HG02798 (cell line): ENCODE measurements around the gene KDM2B.

Experiments
- ATAC-seq: cut with Tn5 transposase; IDR thresholded peaks from one replicate; pipeline ENCODE4 v1.9.1; 2021; ENCODE audit warnings: mild to moderate bottlenecking; ENCODE audit not compliant: unreplicated experiment, poor library complexity

The KDM2B gene

DNA sequence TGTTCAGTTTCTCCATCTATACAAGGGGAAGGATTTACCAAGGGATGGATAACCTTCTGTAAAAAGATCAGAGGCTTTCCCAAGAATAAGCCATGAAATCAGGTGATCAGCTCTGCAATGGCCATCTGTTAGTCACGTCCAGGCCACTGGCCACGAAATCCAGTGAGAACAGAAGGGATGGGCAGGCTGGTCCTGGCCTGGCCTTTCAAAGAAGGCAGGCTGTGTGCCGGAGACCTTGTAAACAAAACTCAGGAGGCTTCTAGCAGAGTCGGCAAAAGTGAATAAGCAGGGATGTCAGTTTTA lies 112.4 kb downstream of the KDM2B start:
- no peak for ATAC-seq

DNA sequence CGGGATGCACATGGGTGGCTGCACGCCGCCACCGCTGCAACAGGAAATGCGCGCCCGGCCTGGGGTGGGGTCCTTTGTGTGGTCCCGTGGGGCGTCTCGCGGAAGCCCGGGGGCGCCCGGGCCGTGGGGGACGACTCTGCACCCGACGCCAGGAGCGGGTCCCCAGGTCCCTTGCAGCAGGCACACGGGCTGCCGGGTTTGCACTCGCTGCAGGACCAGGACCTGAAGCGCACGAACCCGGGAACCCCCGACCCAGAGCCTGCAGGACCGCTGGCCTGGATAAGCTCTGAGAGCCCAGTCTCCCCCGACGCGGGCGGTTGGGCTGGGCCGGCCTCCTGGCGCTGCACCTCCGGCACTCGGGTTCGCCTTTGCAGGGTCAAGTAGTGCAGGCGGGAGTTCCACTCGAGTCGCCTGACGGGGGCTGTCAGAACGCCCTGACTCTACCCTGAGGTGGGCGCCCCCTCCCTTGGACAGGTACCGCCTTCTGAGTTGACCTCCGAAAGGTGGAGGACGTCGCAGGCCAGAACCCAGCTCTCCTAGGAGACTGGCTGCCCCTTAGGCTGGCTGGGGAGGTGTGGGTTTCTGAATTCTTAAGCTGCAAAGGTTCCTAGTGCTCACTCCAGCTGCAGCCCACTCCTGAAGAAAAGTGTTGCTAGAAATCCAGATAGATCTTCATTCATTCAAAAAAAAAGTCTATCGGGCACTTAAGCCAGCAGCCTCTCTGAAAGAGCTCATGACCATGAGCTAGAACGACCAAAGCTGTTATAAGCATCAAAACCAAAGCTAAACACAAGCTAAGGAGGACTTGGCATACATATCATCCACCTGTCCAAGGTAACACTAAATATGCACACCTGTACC lies 113.0 kb downstream of the KDM2B start:
- ATAC-seq, result no peak

DNA sequence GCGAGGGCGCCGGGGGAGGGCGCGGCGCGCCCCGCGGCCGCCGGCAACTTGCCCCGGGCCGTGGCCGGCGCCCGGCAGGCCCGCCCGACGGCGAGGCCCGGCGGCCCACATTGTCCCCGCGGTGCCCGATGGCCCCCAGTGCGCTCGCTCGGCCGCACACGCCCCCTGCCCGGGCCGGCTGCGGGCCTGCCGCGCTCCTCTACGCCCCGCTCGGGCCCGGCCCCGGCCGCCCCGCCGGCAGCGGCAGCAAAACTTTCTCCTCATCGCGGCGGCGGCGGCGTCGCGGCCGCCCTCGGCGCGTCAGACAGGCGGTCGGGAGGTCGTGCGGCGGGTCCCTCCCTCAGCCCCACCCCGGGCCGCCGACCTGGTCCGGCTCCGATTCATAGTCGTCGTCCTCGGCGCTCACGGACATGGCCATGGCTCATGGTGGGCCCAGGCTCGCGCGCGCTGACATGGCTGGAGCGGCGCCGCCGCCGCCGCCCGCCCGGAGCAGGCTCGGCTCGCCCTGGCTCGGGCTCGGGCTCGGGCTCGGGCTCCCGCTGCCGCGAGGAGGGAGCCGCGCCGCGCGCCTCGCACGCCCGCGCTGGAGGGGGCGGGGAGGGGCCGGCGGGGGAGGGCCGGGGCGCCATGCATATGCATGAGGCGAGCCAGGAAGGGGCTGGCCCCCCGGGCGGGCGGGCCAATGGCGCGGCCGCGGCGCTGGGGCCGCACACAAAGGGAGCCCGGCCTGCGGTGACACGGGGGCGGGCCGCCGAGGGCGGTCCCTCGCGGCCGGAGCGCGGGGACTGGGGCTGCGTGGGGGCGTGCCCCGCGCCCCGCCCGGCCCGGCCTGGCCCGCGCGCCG lies 113.8 kb downstream of the KDM2B start:
- ATAC-seq, result peak; percentile 90

DNA sequence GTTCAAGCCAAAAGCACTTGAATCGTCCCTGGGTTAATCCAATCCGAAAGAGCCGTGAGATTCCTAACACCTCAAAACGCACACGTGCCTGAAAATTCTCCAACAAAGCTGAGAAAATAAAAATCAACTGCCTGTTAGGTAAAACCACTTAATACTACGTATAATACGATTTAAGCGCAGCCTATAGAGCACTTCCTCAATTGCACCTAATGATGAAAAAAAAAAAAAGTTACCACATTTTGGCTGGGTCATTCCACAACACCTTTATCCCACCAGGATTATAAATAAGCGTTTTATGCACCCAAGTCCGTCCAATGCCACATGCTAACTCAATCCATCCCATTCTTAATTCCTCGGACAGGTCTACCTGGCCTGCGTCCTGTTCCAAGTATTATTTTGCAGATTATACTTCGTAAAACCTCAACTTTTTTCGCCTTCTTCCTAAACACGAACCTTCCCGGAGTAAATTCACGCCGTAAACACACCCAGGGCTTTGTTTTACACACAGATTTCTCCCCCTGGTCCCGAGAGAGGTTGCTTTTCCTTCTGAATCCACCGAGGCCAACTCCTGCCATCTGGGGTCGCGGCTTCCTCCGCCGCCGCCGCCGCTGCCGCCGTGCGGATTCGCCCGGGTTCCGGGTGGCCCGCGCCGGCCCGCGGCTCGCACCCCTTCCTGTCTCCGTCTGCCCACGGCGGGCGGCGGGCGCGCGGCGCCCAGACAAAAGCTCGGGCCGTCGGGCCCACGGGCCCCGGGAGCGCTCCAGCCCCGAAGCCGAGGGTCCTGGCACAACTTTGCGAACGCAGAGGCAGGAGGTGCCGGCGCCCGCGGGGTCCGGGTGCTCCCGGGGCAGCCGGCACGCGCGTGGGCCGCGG lies 114.7 kb downstream of the KDM2B start:
- ATAC-seq, result peak; percentile 11

DNA sequence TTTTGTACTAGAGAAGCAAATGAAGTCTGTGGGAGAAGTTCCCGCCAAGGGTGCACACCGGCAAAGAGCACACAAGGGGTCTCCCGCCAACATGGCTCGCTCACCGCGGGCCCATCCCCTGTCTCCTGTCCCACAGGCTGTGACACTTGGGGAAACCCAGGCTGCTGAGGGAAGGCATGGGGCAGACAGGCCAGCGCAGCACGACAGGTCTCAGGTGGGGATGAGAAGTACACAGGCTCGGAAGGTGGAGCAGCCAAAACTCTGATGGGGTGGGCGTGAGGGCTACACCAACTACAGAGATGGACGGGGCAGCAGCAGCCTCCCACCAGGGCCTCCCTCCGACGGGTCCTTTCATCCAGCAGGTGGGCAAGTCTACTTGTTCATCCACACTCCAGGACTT lies 116.5 kb downstream of the KDM2B start:
- no peak for ATAC-seq

DNA sequence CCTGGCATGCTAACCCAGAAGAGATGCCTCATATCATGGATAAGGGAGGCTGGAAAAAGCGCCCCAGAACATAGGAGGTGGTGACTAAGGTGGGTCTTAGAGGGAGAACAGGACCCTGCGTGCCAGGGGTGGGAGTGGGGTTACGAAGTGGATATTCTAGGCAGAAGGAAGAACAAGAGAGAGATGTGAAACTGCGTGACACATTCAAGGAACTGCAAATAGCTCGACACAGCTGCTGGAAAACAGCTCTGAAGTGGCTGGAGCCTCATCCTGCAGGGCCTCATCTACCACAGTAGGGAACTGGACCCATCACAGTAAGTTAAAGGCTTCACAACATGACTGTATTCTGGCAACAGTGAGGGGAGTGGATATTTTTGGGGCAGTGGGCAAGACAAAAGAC lies 119.8 kb downstream of the KDM2B start:
- ATAC-seq, result no peak

DNA sequence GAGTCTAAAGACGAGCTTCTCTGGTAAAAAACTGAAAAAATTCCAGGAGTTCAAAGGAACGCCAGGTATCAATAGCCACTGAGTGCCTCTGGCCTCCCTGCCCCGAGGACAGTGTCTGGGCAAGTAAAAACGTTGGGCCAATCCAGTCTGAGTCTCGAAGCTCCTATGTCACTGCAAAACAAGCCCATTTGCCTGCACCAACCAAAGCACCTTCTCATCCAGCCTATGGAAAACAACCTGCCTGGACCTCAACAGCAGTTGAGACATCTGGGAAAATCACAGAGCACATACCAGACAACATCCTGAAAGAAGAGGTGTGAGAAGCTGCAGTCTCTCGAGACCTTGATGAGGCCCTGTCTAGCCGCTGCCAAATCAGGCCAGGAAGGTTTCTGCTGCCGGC lies 124.3 kb downstream of the KDM2B start:
- no peak for ATAC-seq

DNA sequence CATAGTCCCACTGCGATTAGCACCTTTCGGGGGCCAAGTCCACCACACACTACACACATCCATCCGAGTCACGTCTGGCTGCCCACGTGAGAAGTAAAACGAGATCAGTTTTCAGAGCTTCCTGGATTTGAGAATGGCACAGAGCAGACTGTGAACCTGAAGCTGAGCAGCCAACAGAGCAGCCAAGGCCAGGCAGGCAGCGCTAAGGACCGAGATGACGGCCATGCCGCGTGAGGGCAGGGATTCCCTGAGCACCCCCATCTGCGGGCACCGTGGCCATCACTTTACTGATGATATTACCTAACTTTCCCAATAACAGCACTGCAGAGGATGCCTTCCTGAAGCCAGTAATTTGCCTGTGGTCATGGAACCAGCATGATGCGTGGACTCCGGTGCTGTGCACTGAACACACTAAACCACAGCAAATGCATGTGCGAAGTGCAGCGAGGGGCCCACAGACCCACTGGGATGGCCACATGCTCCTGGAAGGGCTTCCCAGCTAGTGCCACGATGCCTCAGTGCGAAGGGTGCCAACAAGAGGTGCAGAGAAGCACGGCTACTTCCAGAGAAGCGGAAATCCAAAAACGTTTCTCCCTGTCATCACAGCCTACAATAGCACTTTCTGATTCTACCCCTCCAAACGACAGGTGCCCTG lies 124.9 kb downstream of the KDM2B start:
- ATAC-seq, result no peak

DNA sequence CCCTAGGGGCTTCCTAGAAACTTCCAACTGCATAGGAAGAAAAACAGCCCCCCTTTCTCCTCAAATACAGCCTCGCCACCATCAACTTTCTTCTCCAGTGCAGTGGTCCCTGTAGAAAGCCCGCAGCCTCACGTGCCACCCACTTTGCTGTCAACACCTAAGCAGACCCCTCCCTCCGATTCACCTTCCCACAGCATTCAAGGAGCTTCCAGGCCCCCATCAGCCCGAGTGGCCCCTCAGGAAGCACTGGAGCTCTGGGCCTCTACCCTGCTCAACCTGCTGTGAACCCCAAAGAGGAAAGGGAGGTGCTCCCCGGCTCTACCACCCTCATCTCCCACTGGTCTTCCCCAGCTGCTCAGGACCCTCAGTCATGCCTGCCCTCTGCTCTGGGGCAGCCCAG lies 125.9 kb downstream of the KDM2B start:
- no peak for ATAC-seq

DNA sequence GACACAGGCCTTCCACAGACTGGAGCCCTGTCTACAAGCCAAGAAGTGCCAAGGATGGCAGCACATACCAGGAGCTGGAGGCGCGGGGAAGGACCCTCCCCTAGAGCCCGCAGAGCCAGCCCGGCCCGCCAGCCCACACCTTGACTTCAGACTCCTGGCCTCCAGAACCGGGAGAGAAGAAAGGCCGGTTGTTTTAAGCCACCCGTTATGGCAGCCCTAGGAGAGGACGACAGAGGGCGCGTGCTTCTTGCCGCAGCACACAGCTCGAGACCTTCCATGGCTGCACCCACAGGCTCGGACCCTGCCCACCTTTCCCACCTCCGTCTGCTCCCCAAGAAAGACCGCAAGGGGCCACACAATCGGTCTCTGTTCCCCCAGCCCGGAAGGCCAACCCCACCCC lies 127.2 kb downstream of the KDM2B start:
- ATAC-seq, result no peak

DNA sequence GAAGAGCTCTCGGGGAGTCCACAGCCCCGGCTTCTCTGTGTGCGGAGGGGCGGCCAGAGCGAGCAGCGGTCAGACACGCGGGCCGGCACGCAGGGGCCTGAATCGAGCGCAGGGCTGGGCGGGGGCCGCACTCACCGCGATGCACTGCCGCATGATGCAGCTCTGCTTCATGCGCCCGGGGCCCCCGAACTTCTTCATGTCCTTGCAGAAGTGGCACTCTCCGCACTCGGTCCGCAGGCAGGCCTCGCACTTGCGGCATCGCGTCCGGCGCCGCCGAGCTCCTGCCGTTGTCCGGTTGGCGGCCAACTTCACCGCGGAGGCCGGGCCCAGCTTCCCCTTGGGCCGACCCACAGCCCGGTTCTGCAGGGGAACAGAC lies 127.8 kb downstream of the KDM2B start:
- ATAC-seq, result no peak

DNA sequence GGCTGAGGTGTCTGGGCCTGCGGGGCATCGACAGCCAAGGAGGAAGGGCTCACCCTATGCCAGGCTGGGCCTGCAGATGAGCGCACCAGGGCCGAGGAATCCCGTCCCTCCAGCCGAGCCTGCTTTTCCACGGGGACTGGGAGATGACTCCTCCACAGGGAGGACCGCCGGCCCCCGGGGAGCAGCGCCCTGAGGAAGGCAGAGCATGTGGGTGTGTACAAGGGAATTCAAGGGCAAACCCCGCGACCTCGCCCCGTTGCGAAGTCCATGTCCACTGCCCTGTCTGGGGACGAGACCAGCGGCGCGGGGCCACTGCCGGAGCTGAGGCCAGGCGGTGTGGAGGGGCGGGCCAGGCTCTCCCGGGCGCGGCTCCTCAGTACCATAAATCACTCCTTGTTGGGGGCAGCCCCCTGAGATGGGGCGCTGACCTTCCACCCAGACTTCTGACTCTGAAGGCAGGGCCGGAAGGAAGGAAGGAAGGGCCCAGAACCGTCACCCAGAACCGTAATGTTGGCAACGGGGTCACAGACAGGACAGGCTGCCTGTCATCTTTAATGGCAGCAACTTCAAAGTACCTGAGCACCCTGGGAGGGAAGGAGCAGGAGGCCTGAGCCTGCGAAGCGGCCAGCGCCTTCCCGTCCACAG lies 128.4 kb downstream of the KDM2B start:
- ATAC-seq, result no peak

DNA sequence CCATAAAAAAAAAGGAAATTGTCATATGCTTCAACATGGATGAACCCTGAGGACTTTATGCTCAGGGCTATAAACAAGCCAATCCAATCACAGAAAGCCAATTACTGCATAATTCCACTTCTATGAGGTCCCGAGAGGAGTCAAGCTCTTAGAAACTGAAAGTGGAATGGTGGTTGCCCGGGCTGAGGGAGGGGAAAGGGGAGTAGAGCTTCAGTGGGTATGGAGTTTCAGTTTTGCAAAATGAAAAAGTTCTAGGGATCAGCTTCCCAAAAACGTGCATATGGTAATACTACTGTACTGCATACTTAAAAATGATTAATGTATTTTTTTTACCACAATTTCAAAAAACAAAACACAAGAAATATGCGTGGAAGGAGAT lies 128.9 kb downstream of the KDM2B start:
- ATAC-seq, result no peak

DNA sequence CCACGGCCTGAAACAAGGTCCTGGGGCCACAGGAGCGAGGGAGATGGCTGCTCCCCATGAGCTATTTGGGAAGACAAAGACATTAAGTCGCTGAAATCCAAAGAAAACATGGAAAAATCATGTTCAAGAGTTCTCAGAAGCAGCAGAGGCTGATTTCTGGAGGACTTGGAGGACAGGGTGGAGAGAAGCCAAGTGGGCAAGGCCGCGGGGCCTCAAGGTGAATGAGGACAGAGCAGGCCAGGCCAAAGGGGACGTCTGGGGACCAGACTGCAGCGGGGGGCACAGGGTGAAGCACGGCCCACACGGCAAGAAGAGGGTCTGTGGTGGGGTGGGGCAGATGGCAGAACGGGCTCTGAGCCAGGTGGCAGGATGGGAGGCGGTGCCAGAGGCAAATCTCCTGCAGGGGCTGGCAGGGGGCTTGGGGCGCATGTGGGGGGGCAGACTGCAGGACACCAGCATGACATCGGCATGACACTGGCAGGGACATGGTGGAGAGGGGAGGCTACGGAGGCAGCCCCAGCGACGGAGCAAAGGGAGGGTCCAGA lies 132.0 kb downstream of the KDM2B start:
- ATAC-seq, result no peak

DNA sequence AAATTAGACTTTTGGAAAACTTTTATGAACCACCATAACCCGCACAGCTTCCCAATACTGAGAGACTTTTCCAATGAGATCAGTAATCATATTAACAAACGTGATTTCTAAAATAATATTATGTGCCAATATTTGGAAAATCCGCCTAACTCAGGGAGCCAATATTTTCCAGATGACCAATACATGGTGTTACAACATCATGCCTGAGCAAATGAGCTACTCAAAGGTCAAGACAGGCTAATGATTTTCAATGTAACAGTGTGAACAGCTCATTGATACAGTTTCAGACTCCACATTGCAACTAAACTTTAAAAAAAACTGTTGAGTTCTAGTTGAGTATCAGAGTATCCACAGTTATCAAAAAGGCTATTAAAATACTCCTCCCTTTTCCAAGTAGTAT lies 134.1 kb downstream of the KDM2B start:
- no peak for ATAC-seq

DNA sequence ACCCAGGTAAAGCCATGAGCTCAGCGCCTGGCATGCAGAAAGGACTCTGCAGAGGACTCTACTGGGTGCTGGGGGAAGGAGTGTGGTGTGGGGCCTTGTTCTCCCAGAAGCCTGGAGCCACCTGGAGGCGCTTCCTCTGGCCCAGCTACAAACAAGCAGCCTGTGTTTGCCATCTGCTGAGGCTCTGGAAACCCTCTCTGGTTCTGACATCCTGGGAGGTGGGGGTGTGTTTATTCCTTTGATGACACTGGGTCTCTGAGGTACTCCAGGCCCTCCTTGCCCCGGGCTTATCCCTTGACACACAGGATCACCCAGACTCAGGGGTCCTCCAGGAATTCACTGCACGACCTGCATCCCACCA lies 136.0 kb downstream of the KDM2B start:
- ATAC-seq, result no peak

DNA sequence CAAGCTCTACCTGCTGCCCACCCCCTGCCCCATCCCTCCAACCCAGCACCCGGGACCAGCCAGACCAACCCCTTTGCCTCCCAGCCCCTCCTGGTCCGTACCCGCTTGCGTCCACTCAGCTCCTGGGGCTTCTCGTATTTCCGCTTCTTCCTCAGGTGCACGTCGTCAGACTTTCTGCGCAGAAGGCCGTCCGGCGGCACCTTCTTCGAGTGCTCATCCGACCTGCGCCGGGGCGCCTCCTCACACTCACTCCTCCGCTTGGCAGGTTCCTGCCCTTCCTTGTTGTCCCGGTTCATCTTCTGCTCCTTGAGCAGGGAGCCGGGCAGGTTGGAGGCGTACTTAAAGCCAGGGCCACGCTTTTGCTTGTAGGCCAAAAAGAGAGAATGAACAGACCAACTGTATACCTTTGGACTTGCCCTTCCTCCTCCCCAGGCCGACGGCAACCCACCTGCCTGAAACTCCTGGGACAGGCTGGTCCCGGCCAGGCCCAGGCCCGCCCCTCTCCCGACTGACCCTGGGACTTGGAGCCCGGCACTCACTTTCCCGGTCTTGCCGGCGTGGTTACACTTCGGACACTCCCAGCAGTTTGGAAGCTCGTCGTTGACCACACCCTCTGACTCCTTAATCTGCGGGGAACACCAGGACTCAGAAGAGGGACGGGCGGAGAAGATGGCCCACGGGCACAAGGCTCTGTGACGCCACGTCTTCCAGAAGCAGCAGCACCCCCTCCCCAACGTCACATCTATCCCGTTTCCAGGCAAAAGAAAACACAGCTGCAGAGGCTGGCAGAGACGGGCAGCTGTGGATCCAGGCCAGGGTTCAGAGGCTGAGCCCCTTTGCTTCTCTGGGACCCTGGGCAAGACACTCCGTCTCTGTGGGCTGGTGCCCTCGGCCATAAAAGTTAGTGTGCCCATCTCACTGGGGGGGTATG lies 136.6 kb downstream of the KDM2B start:
- ATAC-seq, result no peak

DNA sequence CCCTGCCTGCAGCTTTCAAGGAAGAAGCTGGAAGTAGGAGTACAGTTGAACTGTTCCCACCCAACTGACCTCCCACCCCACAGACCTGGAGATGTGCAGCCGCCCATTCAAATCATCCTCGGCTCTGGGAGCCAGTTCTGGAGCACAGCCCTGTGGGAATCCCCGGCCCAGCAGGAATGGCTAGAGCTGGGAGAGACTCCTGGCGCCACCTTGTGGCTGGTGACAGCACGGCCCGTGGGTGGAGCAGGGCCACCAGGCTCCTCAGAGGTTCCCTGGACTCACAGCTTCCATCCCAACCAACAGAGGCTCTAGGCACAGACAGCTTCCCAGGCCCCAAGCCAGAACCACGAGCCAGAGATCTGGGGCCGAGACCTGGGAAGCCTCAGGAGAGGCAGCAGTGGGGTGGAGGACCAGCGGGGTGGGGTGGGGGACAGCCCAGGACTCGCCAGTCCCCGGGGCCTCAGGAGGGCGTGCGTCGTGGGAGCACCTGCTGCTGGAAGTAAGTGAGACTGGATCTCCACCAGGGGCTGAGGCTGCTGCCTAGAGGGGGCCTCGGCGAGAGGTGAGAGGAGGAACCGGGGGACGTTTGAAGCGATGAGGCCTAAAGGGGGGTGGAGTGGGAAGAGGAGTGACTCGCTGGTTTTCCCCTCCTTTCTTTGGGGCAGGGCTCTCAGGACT lies 137.5 kb downstream of the KDM2B start:
- peak; percentile 60 for ATAC-seq
